NCI-H146 treated with DMSO at 0.1 percent for 48 hours (cell line): ENCODE results near the gene ZBTB20.

Source experiments
- DNase-seq: peaks from one replicate; lab custom pipeline; 2025; ENCODE audit not compliant: unreplicated experiment; lab: John Stamatoyannopoulos, UW

The ZBTB20 gene

GRCh38 chr3:114792159-114792918 lies 354.7 kb downstream of the ZBTB20 start:
- no peak for DNase-seq

GRCh38 chr3:114790752-114791151 lies 356.3 kb downstream of the ZBTB20 start:
- no peak for DNase-seq

GRCh38 chr3:114789803-114790202 lies 357.3 kb downstream of the ZBTB20 start:
- DNase-seq, result no peak

GRCh38 chr3:114775395-114775794 lies 371.7 kb downstream of the ZBTB20 start:
- no peak for DNase-seq

- no peak for DNase-seq
Measured at GRCh38 chr3:114770874-114771273, 376.2 kb downstream of the ZBTB20 start.

GRCh38 chr3:114764056-114764492 lies 383.0 kb downstream of the ZBTB20 start:
- peak; percentile 57 for DNase-seq

- no peak for DNase-seq
Measured at GRCh38 chr3:114762144-114762543, 384.9 kb downstream of the ZBTB20 start.

- no peak for DNase-seq
Measured at GRCh38 chr3:114760679-114761078, 386.4 kb downstream of the ZBTB20 start.

- no peak for DNase-seq
Measured at GRCh38 chr3:114758831-114759699, 388.0 kb downstream of the ZBTB20 start.

- DNase-seq, result no peak
Measured at GRCh38 chr3:114756506-114757279, 390.4 kb downstream of the ZBTB20 start.

GRCh38 chr3:114746502-114746901 lies 400.6 kb downstream of the ZBTB20 start:
- no peak for DNase-seq

GRCh38 chr3:114745322-114746240 lies 401.5 kb downstream of the ZBTB20 start:
- peak; percentile 96 for DNase-seq

- DNase-seq, result no peak
Measured at GRCh38 chr3:114743746-114744485, 403.2 kb downstream of the ZBTB20 start.

GRCh38 chr3:114741066-114741465 lies 406.0 kb downstream of the ZBTB20 start:
- no peak for DNase-seq

- no peak for DNase-seq
Measured at GRCh38 chr3:114739627-114740026, 407.5 kb downstream of the ZBTB20 start.

- no peak for DNase-seq
Measured at GRCh38 chr3:114732353-114732752, 414.7 kb downstream of the ZBTB20 start.

GRCh38 chr3:114730397-114730796 lies 416.7 kb downstream of the ZBTB20 start:
- DNase-seq, result no peak

GRCh38 chr3:114727373-114727772 lies 419.7 kb downstream of the ZBTB20 start:
- no peak for DNase-seq

GRCh38 chr3:114725966-114726365 lies 421.1 kb downstream of the ZBTB20 start:
- DNase-seq, result no peak

GRCh38 chr3:114722530-114722929 lies 424.6 kb downstream of the ZBTB20 start:
- no peak for DNase-seq
